ENCODE data around the gene PEX13. TPM values are rescaled to one million over a fixed set of nuclear protein-coding genes. Genes with fewer than 3 reads are reported as not detected.

The PEX13 gene
- total RNA-seq, 1 experiment from 2014 or later = 19.8 TPM

DNA sequence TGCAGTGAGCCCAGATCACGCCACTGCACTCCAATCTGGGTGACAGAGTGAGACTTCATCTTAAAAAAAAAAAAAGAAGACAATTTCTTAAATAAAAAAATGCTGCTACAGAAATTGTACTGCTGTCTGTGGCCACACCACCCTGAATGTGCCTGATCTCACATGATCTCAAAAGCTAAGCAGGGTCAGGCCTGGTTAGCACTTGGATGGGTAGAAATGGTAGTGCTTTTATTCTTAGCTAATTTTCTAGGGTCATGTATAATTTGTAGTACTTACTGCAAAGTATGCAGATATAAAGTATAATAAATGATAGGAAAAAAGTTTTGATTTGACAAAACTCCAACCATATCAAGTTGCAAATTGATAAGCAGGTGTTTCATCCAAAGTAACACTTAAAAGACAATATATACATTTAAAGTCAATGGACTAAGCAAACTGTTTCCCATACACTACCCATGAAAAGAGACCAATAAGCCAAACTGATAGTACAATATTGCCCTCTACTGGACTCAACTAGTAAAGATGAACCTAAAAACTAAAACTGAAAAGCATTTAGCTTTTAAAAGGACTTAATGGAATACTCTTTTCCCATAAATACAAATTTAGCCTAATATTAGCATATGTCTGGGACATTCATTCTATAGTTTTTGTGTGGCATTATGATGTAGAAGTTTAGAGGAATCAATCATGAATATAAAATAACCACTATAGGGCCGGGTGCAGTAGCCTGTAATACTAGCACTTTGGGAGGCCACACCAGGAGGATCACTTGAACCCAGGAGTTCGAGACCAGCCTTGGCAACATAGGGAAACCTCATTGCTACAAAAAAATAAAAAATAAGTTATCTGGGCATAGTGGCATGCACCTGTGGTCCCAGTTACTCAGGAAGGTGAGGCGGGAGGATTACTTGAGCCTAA, 18.6 kb upstream of the PEX13 start:
- no peaks in the 10 kb centered on the region for H3K9me3 ChIP-seq (ENCODE audit: control insufficient read depth in 1 of 2, insufficient read depth in 1 of 2, low read depth in 1 of 2, low read length in 2 of 2)
- intact Hi-C loops (cut with micrococcal nuclease) = loop anchor here (1.0 to 5.0 kb wide), 4 partner anchors 194 to 437 kb away; no protein-coding TSS in a partner anchor
- no peaks in the 10 kb centered on the region for H3K79me2 ChIP-seq (ENCODE audit: insufficient read depth, low read length)
- H3K4me3 ChIP-seq (replicated peaks in 1 of 2; ENCODE audit: low read depth in 1 of 2, low read length in 2 of 2) = no peak overlapping the region
- H4K20me1 ChIP-seq (ENCODE audit: insufficient read depth) = no peaks in the 10 kb centered on the region
- RAD21 ChIA-PET (ENCODE audit: low non-redundant PET in 1 of 2, low total read pairs in 2 of 2, uncharacterized antibody in 2 of 2, unreplicated experiment in 2 of 2) = interaction anchor here (0.6 to 1.6 kb wide), 8 partner anchors 23 to 324 kb away, joined by 3 to 8 read pairs (median 4); no protein-coding TSS in a partner anchor
- DNase-seq (ENCODE audit: low read depth, low spot score) (no peak), ATAC-seq (peak; percentile 80)
- H3K9ac ChIP-seq (ENCODE audit: low read length) = no peak overlapping the region
- POLR2A ChIA-PET = no interaction called here
- H3K9me2 ChIP-seq (ENCODE audit: insufficient read depth) = no peaks in the 10 kb centered on the region
- no peak overlapping the region for H3K27ac ChIP-seq (ENCODE audit: low read depth, low read length)
- TF ChIP-seq CBX3 (IDR thresholded peaks at IDR 0.05; ENCODE audit: low read depth) = no peak
- no peak for TF ChIP-seq SP1 (IDR thresholded peaks at IDR 0.05; ENCODE audit: low read depth)
- TF ChIP-seq, protein P1, sequence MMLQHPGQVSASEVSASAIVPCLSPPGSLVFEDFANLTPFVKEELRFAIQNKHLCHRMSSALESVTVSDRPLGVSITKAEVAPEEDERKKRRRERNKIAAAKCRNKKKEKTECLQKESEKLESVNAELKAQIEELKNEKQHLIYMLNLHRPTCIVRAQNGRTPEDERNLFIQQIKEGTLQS (IDR thresholded peaks at IDR 0.05) = no peak
- TF ChIP-seq, protein P2, sequence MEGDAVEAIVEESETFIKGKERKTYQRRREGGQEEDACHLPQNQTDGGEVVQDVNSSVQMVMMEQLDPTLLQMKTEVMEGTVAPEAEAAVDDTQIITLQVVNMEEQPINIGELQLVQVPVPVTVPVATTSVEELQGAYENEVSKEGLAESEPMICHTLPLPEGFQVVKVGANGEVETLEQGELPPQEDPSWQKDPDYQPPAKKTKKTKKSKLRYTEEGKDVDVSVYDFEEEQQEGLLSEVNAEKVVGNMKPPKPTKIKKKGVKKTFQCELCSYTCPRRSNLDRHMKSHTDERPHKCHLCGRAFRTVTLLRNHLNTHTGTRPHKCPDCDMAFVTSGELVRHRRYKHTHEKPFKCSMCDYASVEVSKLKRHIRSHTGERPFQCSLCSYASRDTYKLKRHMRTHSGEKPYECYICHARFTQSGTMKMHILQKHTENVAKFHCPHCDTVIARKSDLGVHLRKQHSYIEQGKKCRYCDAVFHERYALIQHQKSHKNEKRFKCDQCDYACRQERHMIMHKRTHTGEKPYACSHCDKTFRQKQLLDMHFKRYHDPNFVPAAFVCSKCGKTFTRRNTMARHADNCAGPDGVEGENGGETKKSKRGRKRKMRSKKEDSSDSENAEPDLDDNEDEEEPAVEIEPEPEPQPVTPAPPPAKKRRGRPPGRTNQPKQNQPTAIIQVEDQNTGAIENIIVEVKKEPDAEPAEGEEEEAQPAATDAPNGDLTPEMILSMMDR (IDR thresholded peaks at IDR 0.05 in 2 of 3, conservative IDR thresholded peaks at IDR 0.05 in 1 of 3; ENCODE audit: borderline replicate concordance in 1 of 3, insufficient read depth in 1 of 3, low read depth in 2 of 3, low read length in 2 of 3) = peak; percentile 45 to 81 (median 74); a peak in 5 of 6 replicates
- TF ChIP-seq RAD21 (IDR thresholded peaks at IDR 0.05; ENCODE audit: low read depth) = peak; percentile 87
- TF ChIP-seq EZH2phosphoT487 (IDR thresholded peaks at IDR 0.05; ENCODE audit: borderline replicate concordance) = no peak
- TF ChIP-seq SIN3A (IDR thresholded peaks at IDR 0.05; ENCODE audit: low read depth) = no peak
- TF ChIP-seq FOSL1 (IDR thresholded peaks at IDR 0.05; ENCODE audit: low read depth) = no peak
- no peaks in the 10 kb centered on the region for H3K36me3 ChIP-seq (ENCODE audit: control insufficient read depth in 1 of 2, insufficient read depth in 2 of 2, low read length in 2 of 2)
- H3K4me2 ChIP-seq (ENCODE audit: low read length) = no peak overlapping the region
- BruUV-seq (replicated peaks) = no TSS peak
- H2AFZ ChIP-seq (ENCODE audit: low read depth, low read length, poor library complexity, severe bottlenecking) = no peak overlapping the region
- H3K27me3 ChIP-seq (ENCODE audit: insufficient read depth, low read length) = no peaks in the 10 kb centered on the region
- peaks cover 0 to 2% of the 10 kb centered on the region in 2 experiments; a peak in 3 of 4 replicates for H3K4me1 ChIP-seq (ENCODE audit: control insufficient read depth in 1 of 2, insufficient read depth in 2 of 2, low read length in 2 of 2)
- CTCF ChIA-PET = interaction anchor here (0.6 to 4.3 kb wide), 19 partner anchors 9 to 439 kb away, joined by 3 to 59 read pairs (median 6); partner anchors contain the start of genes PEX13 and PUS10

All from HCT116 (cell line).